HG03039 (cell line): ENCODE data around the gene EXOSC5.
"Not testable (repeated sequence)": the region's sequence is repeated elsewhere in the genome, so short reads cannot be mapped to it uniquely, and the experiment has no call there.

ENCODE experiments used
- ATAC-seq: cut with Tn5 transposase; IDR thresholded peaks from one replicate; pipeline ENCODE4 v1.9.1; 2021; ENCODE audit warnings: mild to moderate bottlenecking, moderate library complexity; ENCODE audit not compliant: unreplicated experiment

Gene EXOSC5

GRCh38 chr19:41408846-41409245 lies 11.7 kb upstream of the EXOSC5 start:
- ATAC-seq, result not testable (repeated sequence)

GRCh38 chr19:41408256-41408655 lies 11.1 kb upstream of the EXOSC5 start:
- no peak for ATAC-seq

- ATAC-seq, result no peak
These were observed 10.1 kb upstream of the EXOSC5 start for GRCh38 chr19:41407271-41407670.

GRCh38 chr19:41405776-41406175 lies 8.6 kb upstream of the EXOSC5 start:
- no peak for ATAC-seq

- no peak for ATAC-seq
These were observed 6.2 kb upstream of the EXOSC5 start for GRCh38 chr19:41403181-41403970.

- no peak for ATAC-seq
These were observed 4.9 kb upstream of the EXOSC5 start for GRCh38 chr19:41402010-41402409.

- no peak for ATAC-seq
These were observed 4.3 kb upstream of the EXOSC5 start for GRCh38 chr19:41401483-41401882.

GRCh38 chr19:41399525-41399924 lies 2.4 kb upstream of the EXOSC5 start:
- ATAC-seq, result no peak

- ATAC-seq, result no peak
These were observed 1.9 kb upstream of the EXOSC5 start for GRCh38 chr19:41399091-41399490.

- ATAC-seq, result no peak
These were observed 1.4 kb upstream of the EXOSC5 start for GRCh38 chr19:41398598-41398997.

- no peak for ATAC-seq
These were observed 875 bp upstream of the EXOSC5 start for GRCh38 chr19:41398050-41398418.

- ATAC-seq, result no peak
These were observed 1.8 kb downstream of the EXOSC5 start for GRCh38 chr19:41395355-41395754.

- no peak for ATAC-seq
These were observed 4.4 kb downstream of the EXOSC5 start for GRCh38 chr19:41392775-41393174.

GRCh38 chr19:41391618-41392017 lies 5.5 kb downstream of the EXOSC5 start:
- no peak for ATAC-seq

- no peak for ATAC-seq
These were observed 10.7 kb downstream of the EXOSC5 start for GRCh38 chr19:41386442-41386841.

- ATAC-seq, result no peak
These were observed 12.8 kb downstream of the EXOSC5 start for GRCh38 chr19:41384351-41384750.

- ATAC-seq, result not testable (repeated sequence)
These were observed 15.6 kb downstream of the EXOSC5 start for GRCh38 chr19:41381536-41381935.

- ATAC-seq, result no peak
These were observed 19.0 kb downstream of the EXOSC5 start for GRCh38 chr19:41377977-41378709.

- ATAC-seq, result no peak
These were observed 20.2 kb downstream of the EXOSC5 start for GRCh38 chr19:41376998-41377365.

- ATAC-seq, result no peak
These were observed 20.7 kb downstream of the EXOSC5 start, which contains the start of gene TMEM91 for GRCh38 chr19:41376241-41376997. Gene TMEM91, plus strand, starts transcription at chr19:41376533. Its CDS starts 1,777 bp downstream, at chr19:41378310.

- ATAC-seq, result no peak
These were observed 23.2 kb downstream of the EXOSC5 start for GRCh38 chr19:41373993-41374392.

GRCh38 chr19:41372501-41372900 lies 24.7 kb downstream of the EXOSC5 start:
- ATAC-seq, result no peak
